ENCODE results near the gene NMT1. TPM values are rescaled to one million over a fixed set of nuclear protein-coding genes. Genes with fewer than 3 reads are reported as not detected.
A peak's percentile ranks its signal among the peaks of the same experiment; 100 is the strongest.
"Not testable (repeated sequence)": the region's sequence is repeated elsewhere in the genome, so short reads cannot be mapped to it uniquely, and the experiment has no call there.

The NMT1 gene
- total RNA-seq, 2 experiments from 2014 or later, result 156 to 169 TPM

- peaks cover 30% of the 10 kb centered on the region for H3K36me3 Mint-ChIP-seq (ENCODE audit: low read depth)
- H3K9me3 Mint-ChIP-seq, result no peaks in the 10 kb centered on the region
- no peak for TF ChIP-seq CTCF (IDR thresholded peaks at IDR 0.05)
- H3K27ac Mint-ChIP-seq, result peak overlapping the region; percentile 96
- peak; percentile 15 for ATAC-seq
- ChIA-PET POLR2A (interaction anchor here (0.7 to 3.9 kb wide), 12 partner anchors 12 to 147 kb away, joined by 3 to 51 read pairs (median 3); partner anchors contain the start of genes HEXIM1 and NMT1), CTCF (interaction anchor here (0.7 to 3.2 kb wide), 13 partner anchors 11 to 275 kb away, joined by 3 to 17 read pairs (median 5); partner anchors contain the start of genes ACBD4 and NMT1)
- DNase-seq, result peak; percentile 70
- H3K27me3 Mint-ChIP-seq, result no peaks in the 10 kb centered on the region
- intact Hi-C loops (cut with micrococcal nuclease), result no loop called here
- H3K4me3 Mint-ChIP-seq, result peak overlapping the region; percentile 84
- H3K4me1 Mint-ChIP-seq (ENCODE audit: low read depth), result peaks cover 43% of the 10 kb centered on the region
Observed at GRCh38 chr17:45050481-45051059, 10.5 kb upstream of the NMT1 start.

- POLR2A ChIA-PET, result interaction anchor here (0.7 to 3.9 kb wide), 11 partner anchors 12 to 147 kb away, joined by 3 to 51 read pairs (median 3); partner anchors contain the start of genes HEXIM1 and NMT1
- intact Hi-C loops (cut with micrococcal nuclease), result no loop called here
- Mint-ChIP-seq H3K9me3 (no peaks in the 10 kb centered on the region), H3K27me3 (no peaks in the 10 kb centered on the region), H3K27ac (peak within 1 kb of the TSS; percentile 96), H3K4me1 (ENCODE audit: low read depth) (peaks cover 44% of the 10 kb centered on the region), H3K4me3 (peak within 1 kb of the TSS; percentile 84), H3K36me3 (ENCODE audit: low read depth) (peaks cover 31% of the 10 kb centered on the region)
- CTCF ChIA-PET, result interaction anchor here (0.7 to 3.2 kb wide), 10 partner anchors 10 to 273 kb away, joined by 3 to 17 read pairs (median 6); partner anchors contain the start of genes ACBD4 and NMT1
- peak; percentile 94 for DNase-seq
- no peak for TF ChIP-seq CTCF (IDR thresholded peaks at IDR 0.05)
- peak; percentile 97 for ATAC-seq
Observed at GRCh38 chr17:45051060-45051719, 9.9 kb upstream of the NMT1 start, which contains the start of gene DCAKD. Gene DCAKD, minus strand, starts transcription at chr17:45051632. Its CDS starts 16,747 bp downstream, at chr17:45034885.

GRCh38 chr17:45051720-45052051 lies 9.4 kb upstream of the NMT1 start:
- peaks cover 29% of the 10 kb centered on the region for H3K36me3 Mint-ChIP-seq (ENCODE audit: low read depth)
- H3K4me3 Mint-ChIP-seq; ATAC-seq; H3K9me3 Mint-ChIP-seq; H3K27me3 Mint-ChIP-seq; DNase-seq; intact Hi-C loops (cut with micrococcal nuclease); H3K27ac Mint-ChIP-seq: not testable (repeated sequence)
- H3K4me1 Mint-ChIP-seq (ENCODE audit: low read depth), result peaks cover 42% of the 10 kb centered on the region
- POLR2A ChIA-PET, result interaction anchor here (1.2 to 3.9 kb wide), 2 partner anchors 11 to 97 kb away, joined by 5 to 51 read pairs; partner anchors contain the start of genes HEXIM1 and NMT1
- CTCF ChIA-PET, result interaction anchor here (1.2 to 1.5 kb wide), 2 partner anchors 10 to 146 kb away, joined by 3 to 9 read pairs; partner anchors contain the start of gene NMT1

- ATAC-seq (peak; percentile 32), DNase-seq (peak; percentile 77)
- no peak for TF ChIP-seq CTCF (IDR thresholded peaks at IDR 0.05)
- ChIA-PET POLR2A (interaction anchor here (3.9 kb wide), 1 partner anchor 11 kb away, joined by 51 read pairs; the partner anchor contains the start of gene NMT1), CTCF (interaction anchor here (1.2 kb wide), 1 partner anchor 145 kb away, joined by 3 read pairs; no protein-coding TSS in a partner anchor)
- Mint-ChIP-seq H3K27ac (peak overlapping the region; percentile 92), H3K27me3 (no peaks in the 10 kb centered on the region), H3K4me1 (ENCODE audit: low read depth) (peaks cover 37% of the 10 kb centered on the region), H3K4me3 (peak overlapping the region; percentile 77), H3K9me3 (no peaks in the 10 kb centered on the region), H3K36me3 (ENCODE audit: low read depth) (peaks cover 26% of the 10 kb centered on the region)
- intact Hi-C loops (cut with micrococcal nuclease), result no loop called here
Observed at GRCh38 chr17:45052052-45052772, 8.9 kb upstream of the NMT1 start.

GRCh38 chr17:45060382-45060796 lies 728 bp upstream of the NMT1 start:
- no peak for DNase-seq
- TF ChIP-seq CTCF (IDR thresholded peaks at IDR 0.05), result no peak
- H3K27me3 Mint-ChIP-seq, result no peaks in the 10 kb centered on the region
- peak overlapping the region; percentile 94 for H3K27ac Mint-ChIP-seq
- no peaks in the 10 kb centered on the region for H3K9me3 Mint-ChIP-seq
- ATAC-seq, result no peak
- ChIA-PET POLR2A (interaction anchor here (0.7 to 6.2 kb wide), 10 partner anchors 10 to 196 kb away, joined by 3 to 51 read pairs (median 4); partner anchors contain the start of genes DCAKD and HEXIM1), CTCF (interaction anchor here (0.7 to 3.8 kb wide), 5 partner anchors 10 to 89 kb away, joined by 3 to 16 read pairs (median 9); partner anchors contain the start of genes ACBD4 and DCAKD)
- H3K4me1 Mint-ChIP-seq (ENCODE audit: low read depth), result peaks cover 41% of the 10 kb centered on the region
- peak overlapping the region; percentile 89 for H3K4me3 Mint-ChIP-seq
- intact Hi-C loops (cut with micrococcal nuclease), result no loop called here
- H3K36me3 Mint-ChIP-seq (ENCODE audit: low read depth), result peaks cover 26% of the 10 kb centered on the region

Data from activated CD8-positive, alpha-beta T cell treated with anti-CD3 and anti-CD28 coated beads for 36 hours (primary cell).